Measurements from ENCODE around the gene CPNE6. TPM values are rescaled to one million over a fixed set of nuclear protein-coding genes. Genes with fewer than 3 reads are reported as not detected.

The CPNE6 gene
- total and polyA plus RNA-seq, 12 donors, result 0.12 to 0.64 (median 0.41) TPM; not detected in 8

- Histone ChIP-seq H3K36me3 (no peaks in the 10 kb centered on the region), H3K4me1 (peaks cover 0 to 12% (median 6%) of the 10 kb centered on the region in 9 donors), H3K4me3 (peak overlapping the region; percentile 8 to 64 (median 60)), H3K27me3 (peaks cover 0 to 39% (median 4%) of the 10 kb centered on the region in 7 donors), H3K27ac (peak overlapping the region in 2 of 10 donors; percentile 60 to 77), H3K9me3 (no peaks in the 10 kb centered on the region)
- ATAC-seq (no peak), DNase-seq (no peak)
- intact Hi-C loops (cut with DNase I), result loop anchor here in 1 of 10 donors (10.0 kb wide), 1 partner anchor 97 kb away; the partner anchor contains the start of gene DHRS4L2
- 23 to 24% methylated on average over 26 of the region's 26 CpGs for WGBS, 2 donors
- TF ChIP-seq CTCF (IDR thresholded peaks at IDR 0.05), result no peak
These were observed 10.4 kb downstream of the CPNE6 start for GRCh38 chr14:24081739-24082211.

- H3K4me1 ChIP-seq, result peaks cover 0 to 12% (median 6%) of the 10 kb centered on the region in 9 donors
- intact Hi-C loops (cut with DNase I), result loop anchor here in 1 of 10 donors (10.0 kb wide), 1 partner anchor 98 kb away; the partner anchor contains the start of gene DHRS4L2
- WGBS, 2 donors, result 92 to 93% methylated on average over 5 of the region's 5 CpGs
- no peak overlapping the region for H3K4me3 ChIP-seq
- no peak for TF ChIP-seq CTCF (IDR thresholded peaks at IDR 0.05)
- ATAC-seq (no peak), DNase-seq (no peak)
- H3K36me3 ChIP-seq, result no peaks in the 10 kb centered on the region
- H3K9me3 ChIP-seq, result no peaks in the 10 kb centered on the region
- no peak overlapping the region for H3K27ac ChIP-seq
- H3K27me3 ChIP-seq, result peaks cover 0 to 39% (median 4%) of the 10 kb centered on the region in 7 donors
These were observed 11.2 kb downstream of the CPNE6 start for GRCh38 chr14:24082411-24083080.

GRCh38 chr14:24083462-24083861 is 12.1 kb downstream of the CPNE6 start:
- Histone ChIP-seq H3K36me3 (no peaks in the 10 kb centered on the region), H3K27me3 (peaks cover 0 to 39% (median 4%) of the 10 kb centered on the region in 7 donors), H3K27ac (no peak overlapping the region), H3K4me3 (no peak overlapping the region), H3K4me1 (peaks cover 0 to 12% (median 6%) of the 10 kb centered on the region in 9 donors), H3K9me3 (no peaks in the 10 kb centered on the region)
- ATAC-seq (no peak), DNase-seq (no peak)
- no peak for TF ChIP-seq CTCF (IDR thresholded peaks at IDR 0.05)
- intact Hi-C loops (cut with DNase I), result loop anchor here in 1 of 10 donors (10.0 kb wide), 1 partner anchor 99 kb away; the partner anchor contains the start of gene DHRS4L2
- WGBS, 2 donors, result 90 to 92% methylated on average over 3 of the region's 3 CpGs

GRCh38 chr14:24084440-24084839 is 13.1 kb downstream of the CPNE6 start:
- no peak overlapping the region for H3K4me3 ChIP-seq
- no peak overlapping the region for H3K27ac ChIP-seq
- peaks cover 0 to 12% (median 6%) of the 10 kb centered on the region in 9 donors for H3K4me1 ChIP-seq
- ATAC-seq (no peak), DNase-seq (no peak)
- intact Hi-C loops (cut with DNase I), result loop anchor here in 1 of 10 donors (10.0 kb wide), 1 partner anchor 100 kb away; the partner anchor contains the start of gene DHRS4L2
- H3K36me3 ChIP-seq, result no peaks in the 10 kb centered on the region
- H3K9me3 ChIP-seq, result no peaks in the 10 kb centered on the region
- H3K27me3 ChIP-seq, result peaks cover 0 to 36% (median 4%) of the 10 kb centered on the region in 7 donors
- WGBS, 2 donors, result 94 to 95% methylated on average over 2 of the region's 2 CpGs
- no peak for TF ChIP-seq CTCF (IDR thresholded peaks at IDR 0.05)

Measured in heart right ventricle (tissue), 16 donors.